ENCODE measurements around the gene RAN.
"Not testable (repeated sequence)": the region's sequence is repeated elsewhere in the genome, so short reads cannot be mapped to it uniquely, and the experiment has no call there.

Gene RAN

DNA sequence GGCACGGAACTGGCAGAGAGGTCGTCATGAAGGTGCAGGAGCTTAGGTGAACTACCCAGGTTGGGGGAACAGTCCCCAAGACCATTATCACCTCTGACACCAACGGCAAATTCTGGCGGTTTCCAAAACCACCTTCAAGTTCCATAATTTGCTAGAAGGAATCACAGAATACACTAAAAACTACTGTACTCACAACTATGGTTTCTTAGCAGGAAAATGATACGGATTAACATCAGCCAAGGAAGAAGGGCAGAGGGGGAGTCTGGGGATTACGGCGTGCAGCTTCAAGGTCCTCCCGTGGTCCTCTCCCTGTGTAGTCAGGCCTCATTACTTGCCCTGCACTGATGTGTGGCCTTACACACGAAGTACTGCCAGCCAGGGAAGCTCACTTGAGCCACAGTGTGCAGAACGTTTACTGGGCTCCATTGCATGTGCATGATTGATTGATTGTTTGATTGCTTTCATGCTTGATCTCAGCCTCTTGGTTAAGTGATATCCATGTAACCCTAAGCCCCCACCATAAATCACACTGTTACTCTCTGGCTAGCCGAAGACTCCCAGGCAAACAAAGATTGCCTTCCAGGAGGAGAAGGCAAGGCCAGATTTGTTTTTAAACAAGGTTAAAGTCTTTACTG lies 32.0 kb upstream of the RAN start:
- no peak for ATAC-seq
- no peaks in the 10 kb centered on the region for H3K36me3 Mint-ChIP-seq

DNA sequence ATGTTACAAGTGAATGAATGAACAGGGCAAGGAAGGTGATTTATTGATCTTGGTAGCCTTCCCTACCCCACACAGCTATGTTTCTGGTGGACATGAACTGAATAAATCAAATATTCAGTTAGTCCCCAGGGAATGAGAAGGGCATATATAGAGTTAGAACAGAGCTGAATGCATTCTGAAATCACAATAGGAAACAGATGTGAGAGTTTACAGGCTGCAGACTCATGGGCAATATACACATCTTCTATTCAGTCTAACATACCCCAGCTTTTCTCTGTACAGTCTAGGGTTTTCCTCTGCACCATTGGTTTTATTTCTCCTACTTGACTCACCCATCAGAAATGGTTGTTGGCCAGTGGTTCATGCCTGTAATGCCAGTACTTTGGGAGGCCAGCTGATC lies 25.5 kb upstream of the RAN start:
- ATAC-seq: no peak
- no peaks in the 10 kb centered on the region for H3K4me1 Mint-ChIP-seq
- H3K27ac Mint-ChIP-seq: no peak overlapping the region
- H3K4me3 Mint-ChIP-seq: no peak overlapping the region
- H3K36me3 Mint-ChIP-seq: no peaks in the 10 kb centered on the region
- H3K9me3 Mint-ChIP-seq: no peaks in the 10 kb centered on the region
- no peaks in the 10 kb centered on the region for H3K27me3 Mint-ChIP-seq

More for the DNA sequence above, 32.0 kb upstream of the RAN start:
- Mint-ChIP-seq H3K9me3 (no peaks in the 10 kb centered on the region), H3K4me1 (peaks cover 13% of the 10 kb centered on the region), H3K4me3 (no peak overlapping the region), H3K27me3 (no peaks in the 10 kb centered on the region), H3K27ac (peak overlapping the region; percentile 22)

DNA sequence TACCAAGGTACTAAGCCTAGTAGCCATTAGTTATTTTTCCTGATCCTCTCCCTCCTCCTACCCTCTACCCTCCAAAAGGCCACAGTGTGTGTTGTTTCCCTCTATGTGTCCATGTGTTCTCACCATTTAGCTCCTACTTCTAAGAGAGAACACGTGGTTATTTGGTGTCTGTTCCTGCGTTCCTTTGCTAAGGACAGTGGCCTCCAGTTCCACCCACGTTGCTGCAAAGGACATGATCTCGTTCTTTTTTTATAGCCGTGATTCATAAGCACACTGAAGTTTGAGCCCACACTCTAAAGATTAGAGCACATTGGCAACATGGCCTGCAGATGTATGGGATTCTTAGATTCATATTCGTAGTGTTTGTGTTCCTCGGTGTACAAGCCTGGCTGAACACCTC lies 24.8 kb upstream of the RAN start:
- no peaks in the 10 kb centered on the region for H3K4me1 Mint-ChIP-seq
- H3K36me3 Mint-ChIP-seq: no peaks in the 10 kb centered on the region
- no peaks in the 10 kb centered on the region for H3K9me3 Mint-ChIP-seq
- no peak for ATAC-seq
- H3K27ac Mint-ChIP-seq: no peak overlapping the region
- H3K4me3 Mint-ChIP-seq: no peak overlapping the region
- H3K27me3 Mint-ChIP-seq: no peaks in the 10 kb centered on the region

DNA sequence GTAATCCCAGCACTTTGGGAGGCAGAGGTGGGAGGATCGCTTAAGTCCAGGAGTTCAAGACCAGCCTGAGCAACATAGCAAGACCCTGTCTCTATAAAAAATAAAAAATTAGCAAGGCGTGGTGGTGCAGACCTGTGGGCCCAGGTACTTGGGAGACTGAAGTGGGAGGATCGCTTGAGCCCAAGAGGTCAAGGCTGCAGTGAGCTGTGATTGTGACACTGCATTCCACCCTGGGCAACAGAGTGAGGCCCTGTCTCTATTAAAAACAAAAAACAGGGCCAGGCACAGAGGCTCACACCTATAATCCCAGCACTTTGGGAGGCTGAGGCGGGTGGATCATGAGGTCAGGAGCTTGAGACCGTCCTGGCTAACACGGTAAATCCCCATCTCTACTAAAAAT lies 23.8 kb upstream of the RAN start:
- H3K36me3 Mint-ChIP-seq, ATAC-seq, H3K27ac Mint-ChIP-seq: not testable (repeated sequence)

DNA sequence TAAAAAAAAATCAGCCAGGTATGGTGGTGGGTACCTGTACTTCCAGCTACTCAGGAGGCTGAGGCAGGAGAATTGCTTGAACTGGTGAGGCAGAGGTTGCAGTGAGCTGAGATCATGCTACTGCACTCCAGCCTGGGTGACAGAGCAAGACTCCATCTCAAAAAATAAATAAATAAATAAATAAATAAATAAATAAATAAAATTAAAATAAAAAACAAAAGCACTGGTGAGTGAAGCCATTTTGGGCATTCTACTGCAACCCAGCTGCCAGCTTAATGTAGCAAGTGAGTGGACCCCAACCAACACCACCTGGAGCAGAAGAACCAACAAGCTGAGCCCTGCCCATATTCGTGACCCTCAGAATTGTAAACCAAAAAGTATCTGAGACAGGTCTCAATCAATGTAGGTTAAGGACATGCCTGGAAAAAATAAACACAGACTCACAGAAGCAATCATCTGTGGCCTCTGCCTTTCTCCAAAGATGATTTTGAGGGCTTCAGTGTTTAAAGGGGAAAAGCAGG lies 23.0 kb upstream of the RAN start:
- not testable (repeated sequence) for H3K36me3 Mint-ChIP-seq, H3K9me3 Mint-ChIP-seq

More for the DNA sequence above, 23.8 kb upstream of the RAN start:
- not testable (repeated sequence) for H3K4me3 Mint-ChIP-seq, H3K4me1 Mint-ChIP-seq, H3K27me3 Mint-ChIP-seq, H3K9me3 Mint-ChIP-seq

DNA sequence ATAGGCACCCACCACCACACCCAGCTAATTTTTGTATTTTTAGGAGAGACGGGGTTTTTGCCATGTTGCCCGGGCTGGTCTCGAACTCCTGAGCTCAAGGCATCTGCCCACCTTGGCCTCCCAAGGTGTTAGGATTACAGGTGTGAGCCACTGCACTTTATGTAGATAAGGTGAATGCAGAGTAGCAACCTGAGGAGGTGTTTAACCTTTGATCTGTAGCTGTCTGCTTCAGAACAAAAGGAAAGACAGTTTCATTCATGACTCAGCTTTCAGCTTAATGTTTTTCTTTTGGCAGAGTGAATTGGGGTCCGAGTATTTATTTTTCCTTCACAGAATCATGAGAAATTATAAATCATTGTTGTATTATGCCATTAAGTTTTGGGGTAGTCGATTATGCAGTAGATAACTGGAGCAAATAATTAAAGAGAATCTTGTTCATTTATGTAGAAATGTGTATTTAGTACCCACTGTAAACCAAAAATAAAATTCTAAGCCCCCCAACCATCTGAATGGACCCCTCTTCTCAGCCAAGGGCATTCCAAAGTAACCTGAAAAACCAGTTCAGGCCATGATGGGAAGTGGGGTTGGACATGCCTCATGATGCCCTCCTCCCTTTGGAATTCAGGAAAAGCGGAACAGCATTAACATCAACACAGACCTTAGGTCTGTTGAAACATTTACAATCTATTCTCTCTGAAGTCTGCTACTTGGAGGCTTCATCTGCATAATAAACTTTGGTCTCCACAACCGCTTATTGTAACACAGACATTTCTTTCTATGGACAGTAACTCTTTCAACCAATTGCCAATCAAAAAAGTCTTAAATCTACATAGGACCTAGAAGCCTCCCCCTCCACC lies 22.1 kb upstream of the RAN start:
- H3K36me3 Mint-ChIP-seq: no peaks in the 10 kb centered on the region
- H3K27ac Mint-ChIP-seq: no peak overlapping the region
- no peak for ATAC-seq
- H3K9me3 Mint-ChIP-seq: no peaks in the 10 kb centered on the region
- no peak overlapping the region for H3K4me3 Mint-ChIP-seq
- no peaks in the 10 kb centered on the region for H3K4me1 Mint-ChIP-seq
- H3K27me3 Mint-ChIP-seq: peaks cover 18% of the 10 kb centered on the region

More for the DNA sequence above, 23.0 kb upstream of the RAN start:
- H3K27ac Mint-ChIP-seq, H3K4me1 Mint-ChIP-seq, H3K4me3 Mint-ChIP-seq, ATAC-seq: not testable (repeated sequence)
- peaks cover 13% of the 10 kb centered on the region for H3K27me3 Mint-ChIP-seq

DNA sequence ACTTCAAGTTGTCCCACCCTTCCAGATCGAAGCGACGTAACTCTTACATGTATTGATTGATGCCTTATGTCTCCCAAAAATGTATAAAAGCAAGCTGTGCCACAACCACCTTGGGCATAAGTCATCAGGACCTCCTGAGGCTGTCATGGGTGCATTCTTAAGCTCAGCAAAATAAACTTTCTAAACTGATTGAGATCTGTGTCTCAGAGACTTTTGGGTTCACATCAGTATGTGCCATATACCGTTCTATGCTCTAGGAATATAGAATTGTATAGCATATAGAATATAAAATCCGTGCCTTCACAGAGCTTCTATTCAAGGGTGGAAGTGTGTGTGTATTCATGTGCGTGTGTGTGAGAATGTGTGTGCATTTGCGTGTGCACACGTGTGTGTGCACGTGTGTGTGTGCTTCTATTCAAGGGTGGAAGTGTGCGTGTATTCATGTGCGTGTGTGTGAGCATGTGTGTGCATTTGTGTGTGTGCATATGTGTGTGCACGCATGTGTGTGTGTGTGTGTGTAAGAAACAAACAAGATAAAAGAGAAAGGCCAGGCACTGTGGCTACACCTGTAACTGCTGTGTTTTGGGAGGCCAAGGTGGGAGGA lies 21.3 kb upstream of the RAN start:
- Mint-ChIP-seq H3K27me3 (peaks cover 22% of the 10 kb centered on the region), H3K4me3 (no peak overlapping the region), H3K4me1 (no peaks in the 10 kb centered on the region), H3K9me3 (no peaks in the 10 kb centered on the region), H3K36me3 (no peaks in the 10 kb centered on the region), H3K27ac (no peak overlapping the region)
- ATAC-seq: no peak

DNA sequence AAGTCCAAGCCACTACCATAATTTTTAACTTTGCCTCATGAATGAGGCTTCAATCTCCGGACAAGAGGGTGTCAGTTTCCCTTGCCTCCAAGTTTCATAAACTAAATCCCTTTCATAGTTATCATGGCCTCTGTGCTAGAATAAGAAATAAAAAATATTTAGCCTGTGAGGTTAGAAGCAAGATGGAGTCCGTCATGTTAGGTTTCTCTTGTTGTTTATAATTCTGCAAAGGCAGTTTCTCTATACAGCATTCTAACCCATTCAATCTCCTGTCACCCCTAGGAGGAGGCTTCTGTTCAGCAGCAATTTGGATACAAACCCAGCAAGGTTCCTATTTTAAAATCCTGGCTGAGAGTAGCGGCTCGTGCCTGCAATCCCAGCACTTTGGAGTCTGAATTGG lies 15.8 kb upstream of the RAN start:
- no peak for ATAC-seq
- H3K9me3 Mint-ChIP-seq: peaks cover 8% of the 10 kb centered on the region
- H3K4me3 Mint-ChIP-seq: no peak overlapping the region
- H3K27me3 Mint-ChIP-seq: peaks cover 46% of the 10 kb centered on the region
- H3K4me1 Mint-ChIP-seq: no peaks in the 10 kb centered on the region
- H3K27ac Mint-ChIP-seq: no peak overlapping the region
- peaks cover 10% of the 10 kb centered on the region for H3K36me3 Mint-ChIP-seq

DNA sequence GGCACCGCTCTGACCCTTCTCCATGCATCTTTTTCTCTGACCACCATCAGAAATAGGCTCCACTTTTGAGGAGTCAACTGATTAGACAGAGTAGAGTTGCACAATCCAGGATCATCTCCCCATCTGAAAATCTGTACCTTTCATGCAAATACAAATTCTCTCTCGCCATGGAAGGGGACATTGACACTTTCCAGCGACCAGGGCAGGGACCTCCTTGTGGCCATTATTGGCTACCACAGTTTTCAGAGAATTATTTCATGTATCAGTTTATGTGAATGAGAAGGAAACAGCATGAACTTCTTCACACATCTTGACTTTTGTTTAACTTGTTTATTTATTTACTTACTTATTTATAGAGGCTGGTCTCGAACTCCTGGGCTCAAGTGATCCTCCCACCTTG lies 13.8 kb upstream of the RAN start:
- Mint-ChIP-seq H3K27me3 (peaks cover 50% of the 10 kb centered on the region), H3K4me3 (no peak overlapping the region), H3K36me3 (peaks cover 17% of the 10 kb centered on the region), H3K4me1 (no peaks in the 10 kb centered on the region), H3K9me3 (peaks cover 14% of the 10 kb centered on the region), H3K27ac (no peak overlapping the region)
- ATAC-seq: no peak

DNA sequence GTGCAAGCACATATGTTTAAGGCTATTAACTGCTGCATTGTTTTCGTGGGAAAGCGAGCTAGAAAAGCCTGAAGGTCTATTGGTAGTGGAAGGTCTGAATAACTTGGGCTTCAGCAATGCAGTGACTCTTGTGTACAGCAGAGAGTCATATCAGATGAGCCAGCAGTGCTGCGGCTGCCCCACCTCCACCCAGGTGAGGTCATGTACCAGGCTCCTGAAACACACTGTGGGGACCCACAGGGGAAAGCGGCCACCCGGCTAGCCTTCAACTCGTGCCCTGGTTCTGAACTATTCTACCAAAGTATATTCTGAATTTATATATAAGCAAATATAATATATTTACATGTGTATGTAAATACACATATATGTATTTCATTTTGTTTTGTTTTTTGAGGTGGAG lies 12.7 kb upstream of the RAN start:
- Mint-ChIP-seq H3K27me3 (peaks cover 42% of the 10 kb centered on the region), H3K27ac (no peak overlapping the region), H3K4me3 (no peak overlapping the region), H3K9me3 (peaks cover 14% of the 10 kb centered on the region), H3K4me1 (no peaks in the 10 kb centered on the region), H3K36me3 (peaks cover 17% of the 10 kb centered on the region)
- ATAC-seq: no peak

DNA sequence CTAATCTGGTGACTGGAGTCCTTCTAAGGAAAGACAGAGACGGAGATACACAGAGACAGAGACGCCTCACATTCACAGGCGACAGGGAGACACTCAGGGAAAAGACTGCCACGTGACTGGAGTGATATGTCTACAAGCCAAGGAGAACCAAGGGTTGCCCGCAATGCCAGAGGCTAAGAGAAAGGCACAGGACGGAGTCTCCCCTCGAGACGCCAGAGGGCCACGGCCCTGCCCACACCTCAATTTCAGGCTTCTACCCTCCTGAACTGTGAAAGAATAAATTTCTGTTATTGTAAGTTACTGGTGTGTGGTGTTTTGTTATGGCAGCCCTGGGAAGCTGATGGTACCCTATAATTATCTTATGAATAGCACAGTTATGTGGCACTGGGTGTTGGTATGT lies 11.6 kb upstream of the RAN start:
- ATAC-seq: no peak
- H3K9me3 Mint-ChIP-seq: peaks cover 14% of the 10 kb centered on the region
- H3K36me3 Mint-ChIP-seq: peaks cover 17% of the 10 kb centered on the region
- H3K27me3 Mint-ChIP-seq: peaks cover 37% of the 10 kb centered on the region
- H3K4me3 Mint-ChIP-seq: no peak overlapping the region
- no peaks in the 10 kb centered on the region for H3K4me1 Mint-ChIP-seq
- no peak overlapping the region for H3K27ac Mint-ChIP-seq

DNA sequence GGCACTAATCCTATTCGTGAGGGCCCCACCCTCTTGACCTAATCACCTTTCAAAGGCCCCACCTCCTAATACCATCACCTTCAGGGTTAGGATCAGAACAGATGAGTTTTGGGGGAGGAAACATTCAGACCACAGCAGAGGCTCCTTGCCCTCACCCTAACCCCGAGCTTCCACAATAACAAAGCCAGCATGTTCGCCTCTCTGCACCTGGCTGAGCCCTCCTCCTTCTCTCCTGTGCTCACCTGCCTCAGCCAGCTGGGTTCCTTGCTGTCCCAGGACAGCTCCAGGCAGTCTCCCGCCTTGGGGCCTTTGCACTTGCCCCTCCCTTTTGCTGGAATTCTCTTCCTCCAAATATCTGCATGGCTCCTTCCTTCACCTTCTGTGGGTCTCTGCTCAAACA lies 9.7 kb upstream of the RAN start:
- Mint-ChIP-seq H3K27me3 (peaks cover 22% of the 10 kb centered on the region), H3K4me3 (no peak overlapping the region), H3K36me3 (peaks cover 13% of the 10 kb centered on the region), H3K9me3 (peaks cover 9% of the 10 kb centered on the region), H3K4me1 (no peaks in the 10 kb centered on the region), H3K27ac (no peak overlapping the region)
- no peak for ATAC-seq

DNA sequence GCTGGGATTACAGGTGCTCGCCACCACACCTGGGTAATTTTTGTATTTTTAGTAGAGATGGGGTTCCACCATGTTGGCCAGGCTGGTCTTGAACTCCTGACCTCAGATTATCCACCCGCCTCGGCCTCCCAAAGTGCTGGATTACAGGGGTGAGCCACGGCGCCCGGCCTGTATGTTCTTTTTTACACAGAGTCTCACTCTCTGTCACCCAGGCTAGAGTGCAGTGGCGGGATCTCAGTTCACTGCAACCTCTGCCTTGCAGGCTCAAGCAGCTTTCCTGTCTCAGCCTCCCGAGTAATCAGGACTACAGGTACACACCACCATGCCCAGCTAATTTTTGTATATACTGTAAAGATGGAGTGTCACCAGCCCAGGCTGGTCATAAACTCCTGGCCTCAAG lies 9.1 kb upstream of the RAN start:
- H3K4me1 Mint-ChIP-seq, H3K4me3 Mint-ChIP-seq, ATAC-seq, H3K9me3 Mint-ChIP-seq, H3K27ac Mint-ChIP-seq: not testable (repeated sequence)
- peaks cover 11% of the 10 kb centered on the region for H3K36me3 Mint-ChIP-seq
- H3K27me3 Mint-ChIP-seq: peaks cover 17% of the 10 kb centered on the region

DNA sequence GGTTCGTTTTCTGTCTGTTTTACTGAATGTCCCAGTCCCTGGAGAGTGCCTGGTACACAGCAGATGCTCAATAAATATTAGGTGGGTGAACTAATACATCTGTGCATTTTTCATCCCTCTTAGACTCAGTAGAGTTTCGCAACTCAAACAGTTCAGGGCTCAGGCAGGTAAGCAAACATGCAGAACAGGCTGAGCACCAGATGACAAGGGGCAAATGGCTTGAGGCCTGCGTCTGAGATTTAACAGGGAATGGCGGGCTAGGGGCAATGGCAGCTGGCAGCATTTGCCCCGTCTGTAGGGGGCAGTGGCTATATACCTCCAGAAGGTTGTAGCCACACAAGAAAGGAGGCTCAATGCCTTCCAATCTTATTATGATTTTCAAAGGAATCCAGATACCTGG lies 8.6 kb upstream of the RAN start:
- Mint-ChIP-seq H3K27ac (no peak overlapping the region), H3K36me3 (peaks cover 7% of the 10 kb centered on the region), H3K4me3 (no peak overlapping the region), H3K4me1 (no peaks in the 10 kb centered on the region), H3K27me3 (peaks cover 11% of the 10 kb centered on the region), H3K9me3 (peaks cover 6% of the 10 kb centered on the region)
- no peak for ATAC-seq

DNA sequence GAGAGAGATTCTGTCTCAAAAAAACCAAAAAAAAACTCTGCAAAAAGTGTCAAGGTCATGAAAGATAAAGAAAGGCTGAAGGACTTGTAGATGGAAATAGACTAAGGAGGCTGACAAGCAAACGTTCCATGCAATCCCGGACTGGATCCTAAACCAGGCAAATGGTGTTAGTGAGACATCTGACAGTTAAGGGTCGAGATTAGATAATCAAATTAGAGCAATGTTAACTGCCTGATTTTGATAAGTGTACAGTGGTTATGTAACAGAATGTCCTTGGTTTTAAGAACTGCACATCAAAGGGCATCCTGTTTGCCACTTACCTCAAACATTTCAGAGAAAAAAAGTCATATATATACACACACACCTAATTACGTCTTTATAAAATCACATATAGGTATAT lies 3.5 kb upstream of the RAN start:
- Mint-ChIP-seq H3K27me3 (no peaks in the 10 kb centered on the region), H3K4me3 (no peak overlapping the region), H3K27ac (no peak overlapping the region), H3K36me3 (peaks cover 11% of the 10 kb centered on the region), H3K4me1 (peaks cover 26% of the 10 kb centered on the region), H3K9me3 (no peaks in the 10 kb centered on the region)
- no peak for ATAC-seq
